ENCODE data around the gene ITIH2.

DNA sequence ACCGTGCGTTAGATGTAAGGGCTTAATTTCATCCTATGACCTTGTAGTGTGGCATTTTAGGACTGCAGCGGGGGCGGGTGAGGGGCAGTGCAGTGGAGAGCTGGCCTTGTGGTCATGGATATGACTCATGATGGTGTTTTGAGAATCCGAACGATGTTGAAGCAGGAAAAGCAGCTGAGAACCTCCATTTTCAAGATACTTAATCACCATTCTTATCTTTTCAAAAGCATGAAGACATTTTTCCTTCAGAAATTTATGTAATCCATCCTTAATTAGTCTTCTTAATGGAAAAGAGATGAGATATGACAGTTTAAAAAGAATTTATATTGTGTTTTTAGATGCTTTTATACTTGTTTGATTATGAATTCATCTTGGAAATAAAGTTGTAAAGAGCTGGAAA, 94.5 kb downstream of the ITIH2 start:
- TF ChIP-seq CTCF (IDR thresholded peaks at IDR 0.05), result no peak
- no peak for TF ChIP-seq JUN (IDR thresholded peaks at IDR 0.05)
- TF ChIP-seq SMC3 (IDR thresholded peaks at IDR 0.05), result no peak
- TF ChIP-seq RNF2 (IDR thresholded peaks at IDR 0.05; ENCODE audit: borderline replicate concordance, low read depth), result no peak
- no peak for TF ChIP-seq POLR2A (IDR thresholded peaks at IDR 0.05; ENCODE audit: low read length)
- no peak for TF ChIP-seq REST (IDR thresholded peaks at IDR 0.05)
- no peak for TF ChIP-seq MAX (IDR thresholded peaks at IDR 0.05)
- no peak for TF ChIP-seq ZFP36 (IDR thresholded peaks at IDR 0.05; ENCODE audit: borderline replicate concordance, partially characterized antibody)
- no peak for TF ChIP-seq RARB (CRISPR knock-in tag; IDR thresholded peaks at IDR 0.05)

Measured in A549 (cell line).